HepG2 (cell line): ENCODE measurements around the gene NINJ2. TPM values are rescaled to one million over a fixed set of nuclear protein-coding genes. Genes with fewer than 3 reads are reported as not detected.

Experiments used
- BRF2 ChIP-seq: sonication (generic); formaldehyde crosslinking; IDR thresholded peaks from 2 replicates; pipeline ENCODE4 v1.8.1; 2022; ENCODE audit warnings: mild to moderate bottlenecking, missing genetic modification reagents
- HNF1A ChIP-seq, 2 experiments: sonication (generic) in 1 of 2; formaldehyde crosslinking in 1 of 2; IDR thresholded peaks; 2 replicates each; pipeline versions ENCODE4 v1.4.0 to v1.6.1; 2016 to 2020; ENCODE audit warnings: borderline replicate concordance in 1 of 2, low read depth in 1 of 2, mild to moderate bottlenecking in 1 of 2, missing genetic modification reagents in 1 of 2
- KAT8 ChIP-seq: IDR thresholded peaks from 2 replicates; pipeline ENCODE4 v1.6.1; 2016; ENCODE audit warnings: missing genetic modification reagents, missing compliant biosample characterization
- PAXIP1 ChIP-seq: sonication (generic); formaldehyde crosslinking; conservative IDR thresholded peaks from 2 replicates; pipeline ENCODE4 v1.4.0; 2020; ENCODE audit warnings: mild to moderate bottlenecking, missing genetic modification reagents, moderate library complexity
- PLSCR1 ChIP-seq: sonication (generic); formaldehyde crosslinking; IDR thresholded peaks from 2 replicates; pipeline ENCODE4 v1.5.0; 2020; ENCODE audit warnings: missing genetic modification reagents, mild to moderate bottlenecking, borderline replicate concordance
- POLR2AphosphoS5 ChIP-seq: IDR thresholded peaks from 2 replicates; pipeline ENCODE4 v1.6.1; 2012; ENCODE audit warnings: low read depth, low read length
- ZBED4 ChIP-seq: sonication (generic); formaldehyde crosslinking; IDR thresholded peaks from 2 replicates; pipeline ENCODE4 v1.4.0; 2020; ENCODE audit warnings: missing genetic modification reagents, borderline replicate concordance
- ZNF512B ChIP-seq: sonication (generic); formaldehyde crosslinking; IDR thresholded peaks from 2 replicates; pipeline ENCODE4 v1.5.1; 2020; ENCODE audit warnings: missing genetic modification reagents, mild to moderate bottlenecking, borderline replicate concordance
- ZNF570 ChIP-seq: sonication (generic); formaldehyde crosslinking; IDR thresholded peaks from 2 replicates; pipeline ENCODE4 v1.4.0; 2020; ENCODE audit warnings: mild to moderate bottlenecking, missing genetic modification reagents, borderline replicate concordance
- polyA plus RNA-seq, 8 experiments: library from polyadenylated mRNA; depleted of rRNA in 3 of 8; stranded (reverse) in 7 of 8; unstranded in 1 of 8; fragments of >200 nt; fragmentation: Illumina TruSeq in 4 of 8; extraction: Trizol in 4 of 8; gene quantifications; 2 replicates each; pipeline versions ENCODE4 v1.2.1 to v1.2.3, GENCODE V29; 2011 to 2016; ENCODE audit warnings: low read depth in 4 of 8, missing spikeins in 1 of 8, mixed read lengths in 1 of 8; ENCODE audit not compliant: insufficient read depth in 1 of 8
- total RNA-seq, 5 experiments: library from RNA; depleted of rRNA; stranded (reverse); fragments of >200 nt; fragmentation: Illumina TruSeq; extraction: Trizol; gene quantifications; 2 replicates each; pipeline ENCODE4 v1.2.3, GENCODE V29; 2016; ENCODE audit warnings: low read depth in 1 of 5

The NINJ2 gene
- total and polyA plus RNA-seq, 2 of the 13 experiments (the other 11 are each of a cell fraction or from before 2014, with no cell fraction given) = 0.62 to 3.8 TPM

- TF ChIP-seq ZBED4 = no peak
- peak; percentile 84 for TF ChIP-seq KAT8
- TF ChIP-seq PAXIP1 = peak; percentile 84
- TF ChIP-seq POLR2AphosphoS5 = peak; percentile 51; the same call in 1 of the 2 replicates
- TF ChIP-seq PLSCR1 (CRISPR knock-in tag) = peak; percentile 67; the same call in 1 of the 2 replicates
- TF ChIP-seq ZNF570 = 0 out of 2 replicates have a peak, but pooled peaks have one; percentile 25
- peak; percentile 93 for TF ChIP-seq BRF2 (CRISPR knock-in tag)
- no peak for TF ChIP-seq ZNF512B
- no peak for TF ChIP-seq HNF1A (IDR thresholded peaks at IDR 0.05; ENCODE audit: low read depth)
- TF ChIP-seq HNF1A (CRISPR knock-in tag; IDR thresholded peaks at IDR 0.05; ENCODE audit: borderline replicate concordance) = peak; percentile 36; the same call in 1 of the 2 replicates
These were observed 87.2 kb downstream of the NINJ2 start (continued) for GRCh38 chr12:575948-576614.
